Uterus (tissue), 4 donors: ENCODE data around the gene IL1A. TPM values are rescaled to one million over a fixed set of nuclear protein-coding genes. Genes with fewer than 3 reads are reported as not detected.

Experiments
- DNase-seq, 2 donors: peaks; one replicate each; pipeline ENCODE4 v3.0.0-alpha.2; 2019 to 2020
- H3K27ac ChIP-seq, 2 donors: fragments of 200-600 bp; sonication (generic); 1 replicate in 1 of 2; 2 replicates in 1 of 2; pipeline ENCODE4 v1.5.1; 2016 to 2018
- H3K27me3 ChIP-seq, 2 donors: fragments of 200-600 bp; sonication (generic); one replicate each; pipeline ENCODE4 v1.5.1; 2018 to 2019; ENCODE audit warnings: control low read depth in 1 of 2
- H3K36me3 ChIP-seq, 2 donors: fragments of 200-600 bp; sonication (generic); one replicate each; pipeline ENCODE4 v1.5.1; 2019; ENCODE audit warnings: control low read depth in 1 of 2
- H3K4me1 ChIP-seq, 2 donors: fragments of 200-600 bp; sonication (generic); one replicate each; pipeline ENCODE4 v1.5.1; 2018 to 2019; ENCODE audit warnings: control low read depth in 1 of 2
- H3K4me3 ChIP-seq, 2 donors: fragments of 200-600 bp; sonication (generic); 1 replicate in 1 of 2; 2 replicates in 1 of 2; pipeline ENCODE4 v1.5.1; 2018 to 2019; ENCODE audit warnings: mild to moderate bottlenecking in 1 of 2
- H3K9me3 ChIP-seq, 2 donors: fragments of 200-600 bp; sonication (generic); one replicate each; pipeline ENCODE4 v1.5.1; 2019; ENCODE audit warnings: control low read depth in 1 of 2
- CTCF ChIP-seq, 4 experiments: fragments of 200-600 bp in 2 of 4; fragments of 450-650 bp in 2 of 4; sonication (generic) in 2 of 4; IDR thresholded peaks; one replicate each; pipeline ENCODE4 v1.5.1; 2016 to 2019; ENCODE audit warnings: antibody characterized with exemption in 4 of 4, mild to moderate bottlenecking in 2 of 4, moderate library complexity in 1 of 4
- POLR2A ChIP-seq, 2 donors: fragments of 450-650 bp; IDR thresholded peaks; one replicate each; pipeline ENCODE4 v1.6.1; 2016; ENCODE audit warnings: antibody characterized with exemption in 2 of 2, mild to moderate bottlenecking in 1 of 2, moderate library complexity in 1 of 2
- intact Hi-C: fragments of 100-400 bp; cut with DNase I; formaldehyde crosslinking; loops from one replicate; pipeline ENCODE4 v1.15.1; 2023; ENCODE audit warnings: low total_unique reads
- total RNA-seq, 4 donors: library from RNA; depleted of rRNA in 3 of 4; stranded (reverse); fragments of >200 nt in 3 of 4; gene quantifications; one replicate each; pipeline versions ENCODE4 v1.1.0 to v1.2.4, GENCODE V29; 2014 to 2023
- donor health status: DM: yes; HTN: yes; CAD: no.

IL1A gene
- total RNA-seq, 4 donors from 2014 or later: 0.41 TPM; not detected in 3

- no peak for TF ChIP-seq CTCF (IDR thresholded peaks at IDR 0.05)
- TF ChIP-seq POLR2A (IDR thresholded peaks at IDR 0.05): no peak
- intact Hi-C loops: no loop called here
- H3K9me3 ChIP-seq: no peaks in the 10 kb centered on the region
- H3K27ac ChIP-seq: no peak overlapping the region
- no peaks in the 10 kb centered on the region for H3K27me3 ChIP-seq
- H3K4me3 ChIP-seq: no peak overlapping the region
- no peaks in the 10 kb centered on the region for H3K36me3 ChIP-seq
- no peak for DNase-seq
- H3K4me1 ChIP-seq: no peaks in the 10 kb centered on the region
These were observed 29.1 kb upstream of the IL1A start for GRCh38 chr2:112813280-112813966.

- no peak overlapping the region for H3K27ac ChIP-seq
- no peaks in the 10 kb centered on the region for H3K36me3 ChIP-seq
- H3K9me3 ChIP-seq: no peaks in the 10 kb centered on the region
- intact Hi-C loops: no loop called here
- no peak for DNase-seq
- H3K4me1 ChIP-seq: no peaks in the 10 kb centered on the region
- H3K27me3 ChIP-seq: no peaks in the 10 kb centered on the region
- H3K4me3 ChIP-seq: no peak overlapping the region
- no peak for TF ChIP-seq CTCF (IDR thresholded peaks at IDR 0.05)
- TF ChIP-seq POLR2A (IDR thresholded peaks at IDR 0.05): no peak
These were observed 28.3 kb upstream of the IL1A start for GRCh38 chr2:112812318-112813267.

- peak in 1 of 2 donors; percentile 19 for DNase-seq
- no peaks in the 10 kb centered on the region for H3K27me3 ChIP-seq
- H3K4me3 ChIP-seq: no peak overlapping the region
- no peaks in the 10 kb centered on the region for H3K4me1 ChIP-seq
- no peaks in the 10 kb centered on the region for H3K36me3 ChIP-seq
- H3K27ac ChIP-seq: no peak overlapping the region
- intact Hi-C loops: no loop called here
- H3K9me3 ChIP-seq: no peaks in the 10 kb centered on the region
- TF ChIP-seq POLR2A (IDR thresholded peaks at IDR 0.05) (no peak), CTCF (IDR thresholded peaks at IDR 0.05) (no peak)
These were observed 27.6 kb upstream of the IL1A start for GRCh38 chr2:112811841-112812306.

GRCh38 chr2:112811276-112811831 is 27.1 kb upstream of the IL1A start:
- H3K27ac ChIP-seq: no peak overlapping the region
- TF ChIP-seq CTCF (IDR thresholded peaks at IDR 0.05) (no peak), POLR2A (IDR thresholded peaks at IDR 0.05) (no peak)
- H3K9me3 ChIP-seq: no peaks in the 10 kb centered on the region
- H3K36me3 ChIP-seq: no peaks in the 10 kb centered on the region
- H3K27me3 ChIP-seq: no peaks in the 10 kb centered on the region
- H3K4me3 ChIP-seq: no peak overlapping the region
- H3K4me1 ChIP-seq: no peaks in the 10 kb centered on the region
- intact Hi-C loops: no loop called here
- DNase-seq: no peak
